K562 (cell line): ENCODE results near the gene CDC14B. TPM values are rescaled to one million over a fixed set of nuclear protein-coding genes. Genes with fewer than 3 reads are reported as not detected.

Experiments
- ATAC-seq: fragments of 200-7000 bp; cut with Tn5 transposase; 3 replicates; pipeline ENCODE4 v1.9.1; 2020; ENCODE audit warnings: moderate library complexity
- BruUV-seq: library from RNA; stranded (reverse); fragments of 400-500 nt; replicated peaks from 2 replicates; lab custom pipeline; 2021; lab: Mats Ljungman, UMichigan
- CTCF ChIA-PET: fragments of 300-600 bp; formaldehyde crosslinking; extraction: SDS; loops from one replicate; lab custom pipeline; 2021; ENCODE audit warnings: low intra/inter-chr PET ratio; lab: Yijun Ruan, JAX
- POLR2A ChIA-PET: fragments of 300-600, 350-650 bp; sonication (Branson Sonifier 250); formaldehyde crosslinking; extraction: SDS; loops from one replicate; lab custom pipeline; 2021; ENCODE audit warnings: antibody characterized with exemption, inconsistent platforms; lab: Yijun Ruan, JAX
- DNase-seq, 4 experiments: peaks; one replicate each; pipeline versions ENCODE4 v3.0.0 to v3.0.0-alpha.2; 2011 to 2018; ENCODE audit warnings: low spot score in 3 of 4, mixed read lengths in 3 of 4; ENCODE audit errors: extremely low read depth in 1 of 4
- FAIRE-seq: peaks from 2 replicates; lab custom pipeline; 2011; peaks lifted over from hg19 to GRCh38; lab: Jason Lieb, UNC
- H2AFZ ChIP-seq: 2 replicates; pipeline ENCODE4 v1.6.0; 2011; ENCODE audit warnings: low read depth, low read length, control low read depth, inconsistent platforms
- H3K27ac ChIP-seq: fragments of 200-600 bp; 3 replicates; pipeline ENCODE4 v1.8.0; 2011; ENCODE audit warnings: low read depth, mild to moderate bottlenecking, control low read depth, inconsistent platforms, low read length, moderate library complexity, mixed read lengths; ENCODE audit errors: extremely low read depth
- H3K27me3 ChIP-seq, 2 experiments: fragments of 300-600 bp in 1 of 2; 2 replicates in 1 of 2; 3 replicates in 1 of 2; pipeline versions ENCODE4 v1.6.0 to v1.8.0; 2011; ENCODE audit warnings: inconsistent platforms in 2 of 2, low read length in 2 of 2, mild to moderate bottlenecking in 1 of 2, mixed read lengths in 1 of 2, moderate library complexity in 1 of 2; ENCODE audit not compliant: control insufficient read depth in 2 of 2, insufficient read depth in 2 of 2
- H3K36me3 ChIP-seq: fragments of 300-600 bp; 3 replicates; pipeline ENCODE4 v1.8.0; 2011; ENCODE audit warnings: mild to moderate bottlenecking, low read length, inconsistent platforms; ENCODE audit not compliant: control insufficient read depth, insufficient read depth
- H3K4me1 ChIP-seq, 2 experiments: fragments of 200-600 bp in 1 of 2; replicated peaks in 1 of 2; 2 replicates in 1 of 2; 3 replicates in 1 of 2; pipeline versions ENCODE4 v1.5.1 to v1.8.0; 2011; ENCODE audit warnings: inconsistent platforms in 2 of 2, low read length in 2 of 2, mild to moderate bottlenecking in 1 of 2, mixed read lengths in 1 of 2, moderate library complexity in 1 of 2; ENCODE audit not compliant: control insufficient read depth in 2 of 2, insufficient read depth in 2 of 2
- H3K4me2 ChIP-seq: 2 replicates; pipeline ENCODE4 v1.6.1; 2011; ENCODE audit warnings: low read length, control low read depth, inconsistent platforms, mixed read lengths; ENCODE audit not compliant: insufficient read depth
- H3K4me3 ChIP-seq: fragments of 200-600 bp; sonication (generic), shearing (Covaris generic); 2 replicates; pipeline ENCODE4 v1.5.1; 2016; ENCODE audit warnings: control low read depth, inconsistent platforms
- H3K79me2 ChIP-seq: fragments of 200-600 bp; 3 replicates; pipeline ENCODE4 v1.8.0; 2011; ENCODE audit warnings: low read length, inconsistent platforms; ENCODE audit not compliant: control insufficient read depth, insufficient read depth
- H3K9ac ChIP-seq, 2 experiments: 2 replicates each; pipeline versions ENCODE4 v1.6.0 to v1.6.1; 2011; ENCODE audit warnings: low read depth in 2 of 2, low read length in 2 of 2, control low read depth in 1 of 2, inconsistent platforms in 1 of 2, mild to moderate bottlenecking in 1 of 2, mixed read lengths in 1 of 2; ENCODE audit not compliant: insufficient read depth in 1 of 2
- H3K9me1 ChIP-seq: one replicate; pipeline ENCODE4 v1.6.0; 2011; ENCODE audit warnings: inconsistent platforms, mild to moderate bottlenecking, low read length, moderate library complexity; ENCODE audit not compliant: control insufficient read depth, insufficient read depth
- H3K9me3 ChIP-seq: replicated peaks from 2 replicates; pipeline ENCODE4 v1.5.1; 2011; ENCODE audit warnings: low read depth, low read length, inconsistent platforms; ENCODE audit not compliant: control insufficient read depth, insufficient read depth
- H4K20me1 ChIP-seq: replicated peaks from 2 replicates; pipeline ENCODE4 v1.6.1; 2011; ENCODE audit warnings: low read length, inconsistent platforms, mixed read lengths; ENCODE audit not compliant: control insufficient read depth, insufficient read depth
- NR2C2 ChIP-seq, 2 experiments: fragments of 200-800 bp in 1 of 2; sonication (Bioruptor generic) in 1 of 2; sonication (generic) in 1 of 2; formaldehyde crosslinking in 1 of 2; IDR thresholded peaks; 2 replicates each; pipeline versions ENCODE4 v1.6.1 to v1.8.0; 2016 to 2022; ENCODE audit warnings: mild to moderate bottlenecking in 1 of 2, missing compliant biosample characterization in 1 of 2, missing genetic modification characterization in 1 of 2, missing genetic modification reagents in 1 of 2
- PML ChIP-seq: IDR thresholded peaks from 2 replicates; pipeline ENCODE4 v1.6.1; 2012; ENCODE audit warnings: low read length, inconsistent platforms
- PTRF ChIP-seq: fragments of 450-650 bp; IDR thresholded peaks from 2 replicates; pipeline ENCODE4 v1.6.1; 2016; ENCODE audit warnings: mild to moderate bottlenecking, missing genetic modification characterization, missing compliant biosample characterization
- TGIF2 ChIP-seq: sonication (generic); formaldehyde crosslinking; IDR thresholded peaks from 2 replicates; pipeline ENCODE4 v1.8.1; 2022; ENCODE audit warnings: mild to moderate bottlenecking, missing genetic modification reagents, moderate library complexity
- TOE1 ChIP-seq, 2 experiments: fragments of 450-650 bp in 1 of 2; sonication (generic) in 1 of 2; formaldehyde crosslinking in 1 of 2; IDR thresholded peaks; 2 replicates each; pipeline versions ENCODE4 v1.7.1 to v1.8.0; 2016 to 2022; ENCODE audit warnings: borderline replicate concordance in 2 of 2, mild to moderate bottlenecking in 2 of 2, antibody characterized with exemption in 1 of 2, inconsistent platforms in 1 of 2, low read depth in 1 of 2, missing genetic modification reagents in 1 of 2, moderate library complexity in 1 of 2
- ZBTB49 ChIP-seq: sonication (generic); formaldehyde crosslinking; IDR thresholded peaks from 2 replicates; pipeline ENCODE4 v1.8.0; 2022; ENCODE audit warnings: missing genetic modification reagents, mild to moderate bottlenecking, borderline replicate concordance
- ZNF551 ChIP-seq: fragments of 250-450 bp; sonication (Bioruptor Pico); IDR thresholded peaks from 2 replicates; pipeline ENCODE4 v1.5.0; 2021; ENCODE audit warnings: mild to moderate bottlenecking, moderate library complexity
- ZNF778 ChIP-seq: fragments of 450-650 bp; formaldehyde crosslinking; IDR thresholded peaks from 2 replicates; pipeline ENCODE4 v1.4.0; 2020; ENCODE audit warnings: mild to moderate bottlenecking, moderate library complexity
- WGBS: fragments of 100-300 bp; shearing (Covaris generic); methylation state at CpG from one replicate; pipeline ENCODE4 v1.1.6; 2016; ENCODE audit warnings: low coverage, mixed read lengths; ENCODE audit not compliant: insufficient coverage; ENCODE audit errors: missing lambda C conversion rate; 5-methylcytosine and 5-hydroxymethylcytosine counted together
- in situ Hi-C: fragments of 300-500 bp; cut with MboI; formaldehyde crosslinking; loops from 4 replicates; pipeline ENCODE4 v1.15.0; 2018; ENCODE audit warnings: inconsistent platforms, mixed read lengths
- intact Hi-C: fragments of 100-400 bp; cut with micrococcal nuclease; formaldehyde crosslinking; loops from 2 replicates; pipeline ENCODE4 v1.14.2; 2022
- polyA plus RNA-seq, 8 experiments: library from polyadenylated mRNA; depleted of rRNA in 4 of 8; stranded (reverse) in 5 of 8; unstranded in 3 of 8; fragments of >200 nt; fragmentation: Nextera tagmentation in 2 of 8; fragmentation: Illumina TruSeq in 1 of 8; extraction: Ambion mirVana in 2 of 8; extraction: Trizol in 1 of 8; gene quantifications; 2 replicates each; pipeline versions ENCODE4 v1.2.1 to v1.2.3, GENCODE V29; 2011 to 2014; ENCODE audit warnings: inconsistent platforms in 1 of 8, missing spikeins in 1 of 8
- total RNA-seq, 7 experiments: library from RNA; depleted of rRNA in 6 of 7; stranded (reverse); fragments of >200 nt in 6 of 7; fragmentation: Illumina TruSeq in 2 of 7; extraction: Trizol in 2 of 7; gene quantifications; 2 replicates each; pipeline versions ENCODE4 v1.2.1 to v1.2.3, GENCODE V29; 2011 to 2021; ENCODE audit warnings: low replicate concordance in 1 of 7

Gene CDC14B
- total and polyA plus RNA-seq, 9 of the 15 experiments (the other 6 are each of a cell fraction or from before 2014, with no cell fraction given): 1.4 to 6.0 (median 3.8) TPM

- TF ChIP-seq ZBTB49 (CRISPR knock-in tag) (no peak), NR2C2 (CRISPR knock-in tag; IDR thresholded peaks at IDR 0.05) (no peak), NR2C2 (tag; IDR thresholded peaks at IDR 0.05) (no peak), TOE1 (IDR thresholded peaks at IDR 0.05; ENCODE audit: borderline replicate concordance) (no peak), TOE1 (CRISPR knock-in tag; IDR thresholded peaks at IDR 0.05; ENCODE audit: borderline replicate concordance, low read depth) (no peak), PTRF (tag) (no peak)
- TF ChIP-seq, all 486 proteins: peak for 0
Measured at GRCh38 chr9:96514800-96515158, 104.9 kb downstream of the CDC14B start (continued).

GRCh38 chr9:96514108-96514799, 105.4 kb downstream of the CDC14B start:
- Histone ChIP-seq H3K79me2 (no peaks in the 10 kb centered on the region), H3K9ac (no peak overlapping the region), H3K36me3 (no peaks in the 10 kb centered on the region), H3K9me3 (no peaks in the 10 kb centered on the region), H3K4me2 (no peak overlapping the region), H2AFZ (no peak overlapping the region), H3K27me3 (no peaks in the 10 kb centered on the region), H3K9me1 (no peaks in the 10 kb centered on the region), H3K4me3 (no peak overlapping the region), H3K4me1 (no peaks in the 10 kb centered on the region), H3K27ac (no peak overlapping the region), H4K20me1 (no peaks in the 10 kb centered on the region)
- in situ Hi-C loops: no loop called here
- POLR2A ChIA-PET: no interaction called here
- TF ChIP-seq PML (no peak), TGIF2 (no peak), ZNF551 (CRISPR knock-in tag) (no peak), ZNF778 (CRISPR knock-in tag) (no peak)
- BruUV-seq: no TSS peak
- no peak for DNase-seq
- WGBS: 27% methylated on average over 9 of the region's 9 CpGs
- no peak for ATAC-seq
- CTCF ChIA-PET: no interaction called here
- intact Hi-C loops: no loop called here
- FAIRE-seq: no peak
